Measurements from ENCODE around the gene PCTP.

PCTP gene

GRCh38 chr17:55727920-55728319 is 22.9 kb upstream of the PCTP start:
- Histone ChIP-seq H2AFZ (ENCODE audit: low read length, unreplicated experiment) (peak overlapping the region; percentile 53), H3K27me3 (ENCODE audit: insufficient read depth, low read length) (no peaks in the 10 kb centered on the region), H3K27ac (ENCODE audit: low read depth, low read length) (peak overlapping the region; percentile 96), H3K4me3 (ENCODE audit: low read depth, low read length) (peak overlapping the region; percentile 48; the same call in 1 of the 2 replicates), H3K36me3 (ENCODE audit: insufficient read depth, low read length) (no peaks in the 10 kb centered on the region), H3K79me2 (ENCODE audit: control insufficient read depth, insufficient read depth, low read length, unreplicated experiment) (peaks cover 4% of the 10 kb centered on the region), H3K4me1 (ENCODE audit: control insufficient read depth, insufficient read depth, low read length, unreplicated experiment) (peaks cover 95% of the 10 kb centered on the region)

GRCh38 chr17:55728361-55728760 is 22.5 kb upstream of the PCTP start:
- peak overlapping the region; percentile 24 for H2AFZ ChIP-seq (ENCODE audit: low read length, unreplicated experiment)
- H3K4me3 ChIP-seq (ENCODE audit: low read depth, low read length), result no peak overlapping the region
- peaks cover 96% of the 10 kb centered on the region for H3K4me1 ChIP-seq (ENCODE audit: control insufficient read depth, insufficient read depth, low read length, unreplicated experiment)
- no peaks in the 10 kb centered on the region for H3K27me3 ChIP-seq (ENCODE audit: insufficient read depth, low read length)
- H3K79me2 ChIP-seq (ENCODE audit: control insufficient read depth, insufficient read depth, low read length, unreplicated experiment), result peaks cover 4% of the 10 kb centered on the region
- no peaks in the 10 kb centered on the region for H3K36me3 ChIP-seq (ENCODE audit: insufficient read depth, low read length)
- H3K27ac ChIP-seq (ENCODE audit: low read depth, low read length), result peak overlapping the region; percentile 96

- no peaks in the 10 kb centered on the region for H3K27me3 ChIP-seq (ENCODE audit: insufficient read depth, low read length)
- H3K27ac ChIP-seq (ENCODE audit: low read depth, low read length), result peak overlapping the region; percentile 96
- no peaks in the 10 kb centered on the region for H3K36me3 ChIP-seq (ENCODE audit: insufficient read depth, low read length)
- H3K79me2 ChIP-seq (ENCODE audit: control insufficient read depth, insufficient read depth, low read length, unreplicated experiment), result peaks cover 3% of the 10 kb centered on the region
- peak overlapping the region; percentile 24 for H2AFZ ChIP-seq (ENCODE audit: low read length, unreplicated experiment)
- no peak overlapping the region for H3K4me3 ChIP-seq (ENCODE audit: low read depth, low read length)
- H3K4me1 ChIP-seq (ENCODE audit: control insufficient read depth, insufficient read depth, low read length, unreplicated experiment), result peaks cover 96% of the 10 kb centered on the region
Measured at GRCh38 chr17:55728833-55729232, 22.0 kb upstream of the PCTP start.

- Histone ChIP-seq H3K4me3 (ENCODE audit: low read depth, low read length) (no peak overlapping the region; the same call in 1 of the 2 replicates), H2AFZ (ENCODE audit: low read length, unreplicated experiment) (no peak overlapping the region), H3K27ac (ENCODE audit: low read depth, low read length) (peak overlapping the region; percentile 96), H3K36me3 (ENCODE audit: insufficient read depth, low read length) (no peaks in the 10 kb centered on the region), H3K79me2 (ENCODE audit: control insufficient read depth, insufficient read depth, low read length, unreplicated experiment) (no peaks in the 10 kb centered on the region), H3K27me3 (ENCODE audit: insufficient read depth, low read length) (no peaks in the 10 kb centered on the region), H3K4me1 (ENCODE audit: control insufficient read depth, insufficient read depth, low read length, unreplicated experiment) (peaks cover 96% of the 10 kb centered on the region)
Measured at GRCh38 chr17:55729484-55729883, 21.4 kb upstream of the PCTP start.

- Histone ChIP-seq H3K4me1 (ENCODE audit: control insufficient read depth, insufficient read depth, low read length, unreplicated experiment) (peaks cover 98% of the 10 kb centered on the region), H3K27me3 (ENCODE audit: insufficient read depth, low read length) (no peaks in the 10 kb centered on the region), H3K79me2 (ENCODE audit: control insufficient read depth, insufficient read depth, low read length, unreplicated experiment) (no peaks in the 10 kb centered on the region), H3K4me3 (ENCODE audit: low read depth, low read length) (peak overlapping the region; percentile 58), H2AFZ (ENCODE audit: low read length, unreplicated experiment) (peak overlapping the region; percentile 38), H3K36me3 (ENCODE audit: insufficient read depth, low read length) (no peaks in the 10 kb centered on the region), H3K27ac (ENCODE audit: low read depth, low read length) (peak overlapping the region; percentile 96)
Measured at GRCh38 chr17:55730380-55730779, 20.5 kb upstream of the PCTP start.

- H3K4me1 ChIP-seq (ENCODE audit: control insufficient read depth, insufficient read depth, low read length, unreplicated experiment), result peaks cover 98% of the 10 kb centered on the region
- H3K27me3 ChIP-seq (ENCODE audit: insufficient read depth, low read length), result no peaks in the 10 kb centered on the region
- no peaks in the 10 kb centered on the region for H3K36me3 ChIP-seq (ENCODE audit: insufficient read depth, low read length)
- H2AFZ ChIP-seq (ENCODE audit: low read length, unreplicated experiment), result peak overlapping the region; percentile 38
- H3K4me3 ChIP-seq (ENCODE audit: low read depth, low read length), result peak overlapping the region; percentile 58
- H3K79me2 ChIP-seq (ENCODE audit: control insufficient read depth, insufficient read depth, low read length, unreplicated experiment), result no peaks in the 10 kb centered on the region
- H3K27ac ChIP-seq (ENCODE audit: low read depth, low read length), result peak overlapping the region; percentile 96
Measured at GRCh38 chr17:55730808-55731207, 20.0 kb upstream of the PCTP start.

- Histone ChIP-seq H3K79me2 (ENCODE audit: control insufficient read depth, insufficient read depth, low read length, unreplicated experiment) (no peaks in the 10 kb centered on the region), H3K27ac (ENCODE audit: low read depth, low read length) (peak overlapping the region; percentile 96), H2AFZ (ENCODE audit: low read length, unreplicated experiment) (peak overlapping the region; percentile 38), H3K4me1 (ENCODE audit: control insufficient read depth, insufficient read depth, low read length, unreplicated experiment) (peaks cover 89% of the 10 kb centered on the region), H3K4me3 (ENCODE audit: low read depth, low read length) (peak overlapping the region; percentile 58), H3K27me3 (ENCODE audit: insufficient read depth, low read length) (no peaks in the 10 kb centered on the region), H3K36me3 (ENCODE audit: insufficient read depth, low read length) (no peaks in the 10 kb centered on the region)
Measured at GRCh38 chr17:55731586-55732250, 19.1 kb upstream of the PCTP start.

- no peaks in the 10 kb centered on the region for H3K79me2 ChIP-seq (ENCODE audit: control insufficient read depth, insufficient read depth, low read length, unreplicated experiment)
- H3K4me3 ChIP-seq (ENCODE audit: low read depth, low read length), result peak overlapping the region; percentile 56
- no peaks in the 10 kb centered on the region for H3K36me3 ChIP-seq (ENCODE audit: insufficient read depth, low read length)
- peak overlapping the region; percentile 41 for H2AFZ ChIP-seq (ENCODE audit: low read length, unreplicated experiment)
- peak overlapping the region; percentile 73 for H3K27ac ChIP-seq (ENCODE audit: low read depth, low read length)
- no peaks in the 10 kb centered on the region for H3K27me3 ChIP-seq (ENCODE audit: insufficient read depth, low read length)
- H3K4me1 ChIP-seq (ENCODE audit: control insufficient read depth, insufficient read depth, low read length, unreplicated experiment), result peaks cover 68% of the 10 kb centered on the region
Measured at GRCh38 chr17:55734128-55734781, 16.6 kb upstream of the PCTP start.

GRCh38 chr17:55735731-55736405 is 15.0 kb upstream of the PCTP start:
- Histone ChIP-seq H3K27ac (ENCODE audit: low read depth, low read length) (peak overlapping the region; percentile 73; the same call in 1 of the 2 replicates), H3K36me3 (ENCODE audit: insufficient read depth, low read length) (no peaks in the 10 kb centered on the region), H2AFZ (ENCODE audit: low read length, unreplicated experiment) (no peak overlapping the region), H3K27me3 (ENCODE audit: insufficient read depth, low read length) (no peaks in the 10 kb centered on the region), H3K4me3 (ENCODE audit: low read depth, low read length) (no peak overlapping the region), H3K79me2 (ENCODE audit: control insufficient read depth, insufficient read depth, low read length, unreplicated experiment) (no peaks in the 10 kb centered on the region), H3K4me1 (ENCODE audit: control insufficient read depth, insufficient read depth, low read length, unreplicated experiment) (peaks cover 53% of the 10 kb centered on the region)

- Histone ChIP-seq H3K27ac (ENCODE audit: low read depth, low read length) (no peak overlapping the region), H2AFZ (ENCODE audit: low read length, unreplicated experiment) (no peak overlapping the region), H3K36me3 (ENCODE audit: insufficient read depth, low read length) (no peaks in the 10 kb centered on the region), H3K79me2 (ENCODE audit: control insufficient read depth, insufficient read depth, low read length, unreplicated experiment) (no peaks in the 10 kb centered on the region), H3K4me1 (ENCODE audit: control insufficient read depth, insufficient read depth, low read length, unreplicated experiment) (peaks cover 34% of the 10 kb centered on the region), H3K4me3 (ENCODE audit: low read depth, low read length) (no peak overlapping the region), H3K27me3 (ENCODE audit: insufficient read depth, low read length) (no peaks in the 10 kb centered on the region)
Measured at GRCh38 chr17:55737976-55738501, 12.8 kb upstream of the PCTP start.

Data from ACC112 (cell line).